ENCODE measurements around the gene POU2AF1. TPM values are rescaled to one million over a fixed set of nuclear protein-coding genes. Genes with fewer than 3 reads are reported as not detected.
A peak's percentile ranks its signal among the peaks of the same experiment; 100 is the strongest.

The POU2AF1 gene
- total RNA-seq, 1 donor from 2014 or later: 2.5 TPM

GRCh38 chr11:111373590-111373989 lies 5.5 kb downstream of the POU2AF1 start:
- no peak for DNase-seq
- Histone ChIP-seq H3K27me3 (no peaks in the 10 kb centered on the region), H3K36me3 (no peaks in the 10 kb centered on the region), H3K9me3 (no peaks in the 10 kb centered on the region), H3K4me1 (no peaks in the 10 kb centered on the region), H3K27ac (no peak overlapping the region), H3K4me3 (no peak overlapping the region)
- TF ChIP-seq CTCF (IDR thresholded peaks at IDR 0.05): no peak
- no peak for ATAC-seq
- intact Hi-C loops (cut with DNase I): no loop called here

GRCh38 chr11:111372538-111372937 lies 6.5 kb downstream of the POU2AF1 start:
- no peaks in the 10 kb centered on the region for H3K27me3 ChIP-seq
- H3K27ac ChIP-seq: no peak overlapping the region
- intact Hi-C loops (cut with DNase I): no loop called here
- no peaks in the 10 kb centered on the region for H3K4me1 ChIP-seq
- no peaks in the 10 kb centered on the region for H3K9me3 ChIP-seq
- H3K4me3 ChIP-seq: no peak overlapping the region
- ATAC-seq: no peak
- no peak for TF ChIP-seq CTCF (IDR thresholded peaks at IDR 0.05)
- no peaks in the 10 kb centered on the region for H3K36me3 ChIP-seq
- no peak for DNase-seq

- TF ChIP-seq CTCF (IDR thresholded peaks at IDR 0.05): no peak
- Histone ChIP-seq H3K36me3 (no peaks in the 10 kb centered on the region), H3K27me3 (no peaks in the 10 kb centered on the region), H3K9me3 (no peaks in the 10 kb centered on the region), H3K27ac (no peak overlapping the region), H3K4me1 (no peaks in the 10 kb centered on the region), H3K4me3 (no peak overlapping the region)
- DNase-seq (no peak), ATAC-seq (peak; percentile 36)
- intact Hi-C loops (cut with DNase I): no loop called here
Observed at GRCh38 chr11:111370902-111371578, 8.0 kb downstream of the POU2AF1 start.

- DNase-seq (no peak), ATAC-seq (no peak)
- no peaks in the 10 kb centered on the region for H3K27me3 ChIP-seq
- no peaks in the 10 kb centered on the region for H3K4me1 ChIP-seq
- no peak for TF ChIP-seq CTCF (IDR thresholded peaks at IDR 0.05)
- no peaks in the 10 kb centered on the region for H3K36me3 ChIP-seq
- intact Hi-C loops (cut with DNase I): no loop called here
- no peaks in the 10 kb centered on the region for H3K9me3 ChIP-seq
- no peak overlapping the region for H3K27ac ChIP-seq
- no peak overlapping the region for H3K4me3 ChIP-seq
Observed at GRCh38 chr11:111370270-111370901, 8.7 kb downstream of the POU2AF1 start.

GRCh38 chr11:111368285-111368560 lies 10.9 kb downstream of the POU2AF1 start:
- no peaks in the 10 kb centered on the region for H3K4me1 ChIP-seq
- ATAC-seq (no peak), DNase-seq (no peak)
- no peak for TF ChIP-seq CTCF (IDR thresholded peaks at IDR 0.05)
- H3K27ac ChIP-seq: no peak overlapping the region
- H3K9me3 ChIP-seq: no peaks in the 10 kb centered on the region
- H3K36me3 ChIP-seq: no peaks in the 10 kb centered on the region
- no peak overlapping the region for H3K4me3 ChIP-seq
- H3K27me3 ChIP-seq: no peaks in the 10 kb centered on the region
- intact Hi-C loops (cut with DNase I): no loop called here
